GM19397 (cell line): ENCODE measurements around the gene PDS5A.
"Not testable (repeated sequence)": the region's sequence is repeated elsewhere in the genome, so short reads cannot be mapped to it uniquely, and the experiment has no call there.

Source experiments
- ATAC-seq: cut with Tn5 transposase; IDR thresholded peaks from one replicate; pipeline ENCODE4 v1.9.1; 2021; ENCODE audit warnings: mild to moderate bottlenecking, moderate library complexity; ENCODE audit not compliant: unreplicated experiment

Gene PDS5A

DNA sequence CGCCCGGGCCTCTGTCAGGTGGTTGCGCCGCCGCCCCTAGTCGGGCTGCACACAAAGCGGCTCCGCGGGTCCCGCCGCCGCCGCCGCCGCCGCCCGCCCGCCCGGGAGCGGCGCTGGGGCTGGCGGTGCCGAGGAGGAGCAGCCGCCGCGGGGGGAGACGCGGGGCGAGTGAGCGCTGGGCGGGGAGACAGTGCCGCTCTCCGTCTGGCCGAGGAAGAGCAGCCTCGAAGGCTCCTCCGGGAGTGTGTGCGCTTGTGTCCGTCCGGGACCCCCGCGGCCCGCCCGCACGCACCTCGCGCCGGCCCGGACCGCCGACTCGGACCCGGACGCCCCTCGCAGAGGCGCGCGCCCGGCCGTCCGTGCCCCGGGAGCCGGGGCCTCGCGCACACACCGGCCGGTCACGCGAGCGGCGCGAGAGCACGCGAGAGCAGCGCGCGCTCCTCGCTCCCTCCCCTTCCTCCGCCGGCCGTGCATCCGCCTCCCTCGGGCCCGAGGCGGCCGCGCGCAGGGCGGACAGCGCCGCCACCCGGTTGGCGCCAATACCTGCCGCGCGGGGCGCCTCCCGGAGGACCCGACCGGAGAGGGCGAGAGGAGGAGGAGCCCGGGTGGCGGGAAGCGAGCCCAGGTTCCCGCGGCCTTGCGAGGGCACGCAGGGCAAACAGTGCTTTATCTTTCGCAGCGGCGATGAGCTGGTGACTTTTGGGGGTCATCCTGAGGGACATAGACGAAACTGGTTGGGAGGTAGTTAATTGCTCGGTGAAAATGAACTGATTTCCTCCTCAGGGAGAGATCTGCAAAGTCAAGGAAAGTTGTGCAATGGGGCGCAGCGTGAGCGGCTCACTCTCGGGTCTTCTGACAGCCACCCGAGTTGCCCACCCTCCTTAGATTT is at the start of gene PDS5A:
Gene PDS5A (minus strand): TSS at position 423 of the 889 bp plus-strand sequence. CDS start 1,334 bp downstream, outside the sequence.
- ATAC-seq, result peak; percentile 73

DNA sequence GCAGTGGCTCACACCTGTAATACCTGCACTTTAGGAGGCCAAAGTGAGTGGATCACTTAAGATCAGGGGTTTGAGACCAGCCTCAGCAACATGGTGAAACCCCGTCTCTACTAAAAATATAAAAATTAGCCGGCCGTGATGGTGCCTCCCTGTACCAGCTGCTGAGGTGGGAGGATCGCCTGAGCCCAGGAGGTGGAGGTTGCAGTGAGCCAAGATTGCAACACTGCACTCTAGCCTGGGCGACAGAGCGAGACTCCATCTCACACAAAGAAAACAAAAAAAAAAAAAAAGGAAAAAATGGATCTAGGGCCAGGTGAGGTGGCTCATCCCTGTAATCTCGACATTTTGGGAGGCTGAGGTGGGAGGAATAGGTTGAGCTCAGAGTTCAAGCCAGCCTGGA is 46.3 kb upstream of the PDS5A start:
- not testable (repeated sequence) for ATAC-seq

DNA sequence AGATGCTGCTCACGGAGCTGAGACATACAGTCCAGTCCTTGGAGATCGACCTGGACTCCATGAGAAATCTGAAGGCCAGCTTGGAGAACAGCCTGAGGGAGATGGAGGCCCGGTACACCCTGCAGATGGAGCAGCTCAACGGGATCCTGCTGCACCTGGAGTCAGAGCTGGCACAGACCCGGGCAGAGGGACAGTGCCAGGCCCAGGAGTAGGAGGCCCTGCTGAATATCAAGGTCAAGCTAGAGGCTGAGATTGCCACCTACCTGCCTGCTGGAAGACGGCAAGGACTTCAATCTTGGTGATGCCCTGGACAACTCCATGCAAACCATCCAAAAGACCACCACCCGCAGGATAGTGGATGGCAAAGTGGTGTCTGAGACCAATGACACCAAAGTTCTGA is 43.4 kb upstream of the PDS5A start:
- not testable (repeated sequence) for ATAC-seq

DNA sequence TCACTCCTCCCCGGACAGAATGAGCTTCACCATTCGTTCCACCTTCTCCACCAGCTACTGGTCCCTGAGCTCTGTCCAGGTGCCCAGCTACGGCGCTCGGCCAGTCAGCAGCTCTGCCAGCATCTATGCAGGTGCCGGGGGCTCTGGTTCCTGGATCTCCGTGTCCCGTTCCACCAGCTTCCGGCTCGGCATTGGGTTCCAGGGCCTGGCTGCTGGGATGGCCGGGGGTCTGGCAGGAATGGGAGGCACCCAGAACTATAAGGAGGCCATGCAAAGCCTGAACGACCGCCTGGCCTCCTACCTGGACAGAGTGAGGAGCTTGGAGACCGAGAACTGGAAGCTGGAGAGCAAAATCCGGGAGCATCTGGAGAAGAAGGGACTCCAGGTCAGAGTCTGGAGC is 42.5 kb upstream of the PDS5A start:
- no peak for ATAC-seq

DNA sequence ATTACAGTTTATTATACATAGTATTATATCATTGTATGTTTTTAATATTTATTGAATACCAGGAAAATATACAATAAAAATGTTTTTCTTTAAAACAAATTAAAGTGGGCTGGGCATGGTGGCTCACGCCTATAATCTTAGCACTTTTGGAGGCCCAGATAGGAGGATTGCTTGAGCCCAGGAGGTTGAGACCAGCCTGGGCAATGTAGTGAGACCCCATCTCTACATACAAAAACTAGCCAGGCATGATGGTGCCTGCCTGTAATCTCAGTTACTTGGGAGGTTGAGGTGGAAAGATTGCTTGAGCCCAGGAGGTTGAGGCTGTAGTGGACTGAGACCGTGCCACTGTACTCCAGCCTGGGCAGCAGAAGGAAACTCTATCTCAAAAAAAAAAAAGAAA is 38.3 kb upstream of the PDS5A start:
- ATAC-seq, result no peak

- ATAC-seq, result no peak
These were observed 26.3 kb upstream of the PDS5A start for GRCh38 chr4:40003986-40004385.

GRCh38 chr4:40000711-40001110 is 23.0 kb upstream of the PDS5A start:
- ATAC-seq, result no peak

GRCh38 chr4:39998659-39999345 is 21.1 kb upstream of the PDS5A start:
- ATAC-seq, result no peak

- no peak for ATAC-seq
These were observed 19.1 kb upstream of the PDS5A start for GRCh38 chr4:39996811-39997210.

- no peak for ATAC-seq
These were observed 16.7 kb upstream of the PDS5A start for GRCh38 chr4:39994406-39994805.

DNA sequence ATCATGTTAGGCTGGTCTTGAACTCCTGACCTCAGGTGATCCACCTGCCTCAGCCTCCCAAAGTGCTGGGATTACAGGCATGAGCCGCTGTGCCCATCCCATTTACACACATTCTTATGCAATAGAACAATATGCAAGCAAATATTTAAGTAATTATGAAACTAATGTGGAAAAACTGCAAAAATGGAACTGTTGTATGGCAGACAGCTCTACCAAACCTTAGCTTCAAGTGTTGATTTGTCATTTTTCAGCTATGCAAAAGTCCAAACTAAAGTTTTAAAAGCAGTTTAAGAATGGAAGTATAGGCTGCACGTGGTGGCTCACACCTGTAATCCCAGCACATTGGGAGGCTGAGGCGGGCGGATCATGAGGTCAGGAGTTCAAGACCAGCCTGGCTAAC is 11.7 kb upstream of the PDS5A start:
- ATAC-seq, result not testable (repeated sequence)

- ATAC-seq, result no peak
These were observed 9.8 kb upstream of the PDS5A start for GRCh38 chr4:39987485-39987884.

- no peak for ATAC-seq
These were observed 1.2 kb upstream of the PDS5A start for GRCh38 chr4:39978904-39979303.

DNA sequence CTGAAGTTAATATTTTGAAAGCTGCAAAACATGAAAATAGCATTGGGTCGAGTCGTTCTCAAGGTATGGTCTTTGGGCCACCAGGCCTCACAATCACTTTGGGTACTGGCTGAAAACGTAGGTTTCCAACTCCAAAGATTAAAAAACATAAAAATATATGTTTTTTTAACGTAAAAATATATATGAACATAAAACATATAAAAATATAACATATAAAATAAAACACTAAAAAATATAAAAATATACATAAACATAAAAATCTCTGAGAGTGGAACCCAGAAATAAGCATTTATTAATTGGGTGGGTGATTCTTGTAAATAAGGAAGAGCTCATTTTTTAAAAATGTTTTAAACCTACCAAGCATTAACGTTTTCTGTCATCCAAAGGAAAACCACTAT is 666 bp upstream of the PDS5A start:
- no peak for ATAC-seq

DNA sequence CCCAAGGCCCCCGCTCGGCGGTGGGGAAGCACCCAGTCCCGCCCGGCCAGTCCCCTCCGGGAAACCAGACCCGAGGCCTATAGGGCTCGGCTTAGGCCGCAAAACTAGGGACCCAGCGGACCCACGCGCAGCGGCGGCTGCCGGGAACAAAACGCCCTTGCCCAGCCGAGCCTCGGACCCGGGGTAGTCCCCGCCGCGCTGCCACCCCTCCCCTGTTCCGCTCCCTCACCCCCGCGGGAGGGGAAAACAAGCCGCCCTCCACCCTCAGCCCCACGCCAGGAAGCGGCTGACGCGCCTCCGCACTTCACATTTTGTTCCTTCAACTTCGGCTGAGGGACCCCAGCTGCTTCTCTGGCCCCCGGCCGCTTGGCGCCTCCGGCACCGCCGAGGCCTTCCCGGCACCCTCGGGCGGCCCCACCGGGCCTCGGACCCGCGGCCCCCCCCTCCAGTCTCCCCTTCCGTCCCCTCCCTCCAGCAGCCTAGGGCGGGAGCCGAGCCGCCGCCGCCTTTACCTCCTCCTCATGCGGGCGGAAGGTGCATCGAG is 694 bp downstream of the PDS5A start:
- peak; percentile 33 for ATAC-seq

DNA sequence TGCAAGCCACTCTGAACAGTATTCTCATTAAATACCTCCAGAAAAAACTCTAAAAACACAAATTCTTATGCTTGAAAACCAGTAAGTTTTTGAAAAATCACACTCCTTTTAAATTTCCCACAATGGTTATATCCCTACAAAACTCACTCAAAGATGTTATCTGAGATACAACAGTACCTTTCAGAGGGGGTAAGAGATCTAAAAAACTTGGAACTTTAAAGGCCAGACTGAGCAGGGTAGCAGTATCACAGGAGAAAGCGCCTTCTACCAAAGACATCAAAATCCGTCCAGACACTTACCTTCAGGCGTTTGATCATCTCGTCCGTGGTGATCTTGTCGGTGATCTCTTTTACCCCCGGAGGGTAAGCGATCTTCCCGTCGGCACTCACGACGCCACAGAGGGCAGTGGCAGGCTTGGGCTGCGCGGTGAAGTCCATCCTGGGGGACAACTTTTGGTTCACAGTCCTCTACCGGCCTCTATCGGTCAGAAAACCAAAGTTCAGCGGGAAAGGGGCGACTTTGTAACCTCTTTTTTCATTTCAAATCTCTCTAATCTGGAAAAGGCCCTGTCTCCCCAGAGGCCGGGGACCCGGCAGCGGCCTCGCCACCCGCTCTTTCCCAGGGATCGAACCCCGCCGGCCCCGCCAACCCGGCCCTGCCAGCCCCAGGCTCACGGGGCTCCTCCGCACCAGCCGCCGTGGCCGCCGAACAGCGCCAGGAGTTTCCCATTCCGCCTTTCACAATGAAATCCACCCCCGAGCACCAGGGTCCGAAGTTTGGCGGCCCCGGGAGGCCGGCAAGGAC is 1.4 kb downstream of the PDS5A start:
- ATAC-seq, result peak; percentile 28

GRCh38 chr4:39975488-39976089 is 2.1 kb downstream of the PDS5A start:
- ATAC-seq, result no peak

- not testable (repeated sequence) for ATAC-seq
These were observed 4.7 kb downstream of the PDS5A start for GRCh38 chr4:39973052-39973451.

GRCh38 chr4:39970671-39971640 is 6.8 kb downstream of the PDS5A start:
- no peak for ATAC-seq
